GM20431 (cell line): ENCODE data around the gene ACSL3.
"Not testable (repeated sequence)": the region's sequence is repeated elsewhere in the genome, so short reads cannot be mapped to it uniquely, and the experiment has no call there.

Source experiments
- in situ Hi-C: fragments of 300-500 bp; cut with MseI, MboI; formaldehyde crosslinking; loops from one replicate; pipeline ENCODE4 v1.15.0; 2020; ENCODE audit warnings: low sequenced_read_pairs; ENCODE audit not compliant: unreplicated experiment

ACSL3 gene

GRCh38 chr2:222860740-222861410, at the start of gene ACSL3:
Gene ACSL3, plus strand, starts transcription at chr2:222861036. Its CDS starts 47,737 bp downstream, at chr2:222908773.
- in situ Hi-C loops = no loop called here

- in situ Hi-C loops = no loop called here
These were observed 49.0 kb upstream of the ACSL3 start for GRCh38 chr2:222811828-222812227.

GRCh38 chr2:222813177-222813843, 47.5 kb upstream of the ACSL3 start:
- in situ Hi-C loops = no loop called here

GRCh38 chr2:222819722-222820333, 41.0 kb upstream of the ACSL3 start:
- in situ Hi-C loops = no loop called here

GRCh38 chr2:222823183-222823930, 37.5 kb upstream of the ACSL3 start:
- in situ Hi-C loops = no loop called here

GRCh38 chr2:222825031-222825430, 35.8 kb upstream of the ACSL3 start:
- in situ Hi-C loops = no loop called here

GRCh38 chr2:222827417-222827816, 33.4 kb upstream of the ACSL3 start:
- in situ Hi-C loops = no loop called here

- in situ Hi-C loops = no loop called here
These were observed 32.3 kb upstream of the ACSL3 start for GRCh38 chr2:222828572-222828971.

GRCh38 chr2:222830164-222830563, 30.7 kb upstream of the ACSL3 start:
- in situ Hi-C loops = no loop called here

GRCh38 chr2:222833410-222833809, 27.4 kb upstream of the ACSL3 start:
- in situ Hi-C loops = no loop called here

- in situ Hi-C loops = no loop called here
These were observed 25.6 kb upstream of the ACSL3 start for GRCh38 chr2:222835143-222835822.

- in situ Hi-C loops = no loop called here
These were observed 25.0 kb upstream of the ACSL3 start for GRCh38 chr2:222835823-222836151.

GRCh38 chr2:222837643-222838056, 23.2 kb upstream of the ACSL3 start:
- in situ Hi-C loops = no loop called here

GRCh38 chr2:222840060-222840802, 20.6 kb upstream of the ACSL3 start:
- in situ Hi-C loops = no loop called here

- in situ Hi-C loops = no loop called here
These were observed 18.2 kb upstream of the ACSL3 start for GRCh38 chr2:222842491-222843174.

GRCh38 chr2:222844323-222844722, 16.5 kb upstream of the ACSL3 start:
- in situ Hi-C loops = no loop called here

- in situ Hi-C loops = not testable (repeated sequence)
These were observed 15.5 kb upstream of the ACSL3 start for GRCh38 chr2:222845314-222845713.

- in situ Hi-C loops = no loop called here
These were observed 14.8 kb upstream of the ACSL3 start for GRCh38 chr2:222846003-222846402.

- in situ Hi-C loops = not testable (repeated sequence)
These were observed 12.8 kb upstream of the ACSL3 start for GRCh38 chr2:222848031-222848430.
